Right lobe of liver (tissue), 6 donors: ENCODE measurements around the gene G2E3. TPM values are rescaled to one million over a fixed set of nuclear protein-coding genes. Genes with fewer than 3 reads are reported as not detected.

Experiments
- ATAC-seq, 4 donors: fragments of 200-7000 bp; cut with Tn5 transposase; one replicate each; pipeline ENCODE4 v1.9.1; 2020; ENCODE audit warnings: mild to moderate bottlenecking in 4 of 4, moderate library complexity in 4 of 4
- DNase-seq, 3 donors: peaks; one replicate each; pipeline ENCODE4 v3.0.0-alpha.2; 2020
- H3K27ac ChIP-seq, 3 donors: fragments of 200-600 bp; one replicate each; pipeline ENCODE4 v1.8.0; 2022
- H3K27me3 ChIP-seq, 2 donors: fragments of 200-600 bp; one replicate each; pipeline ENCODE4 v1.8.0; 2022
- H3K36me3 ChIP-seq, 4 donors: fragments of 200-600 bp; sonication (generic) in 1 of 4; one replicate each; pipeline versions ENCODE4 v1.5.1 to v1.8.0; 2017 to 2022; ENCODE audit warnings: control low read depth in 1 of 4
- H3K4me1 ChIP-seq, 4 donors: fragments of 200-600 bp; sonication (generic) in 1 of 4; one replicate each; pipeline versions ENCODE4 v1.5.1 to v1.8.0; 2017 to 2022; ENCODE audit warnings: control low read depth in 1 of 4
- H3K4me3 ChIP-seq, 3 donors: fragments of 200-600 bp; one replicate each; pipeline ENCODE4 v1.8.0; 2022
- H3K9me3 ChIP-seq, 4 donors: fragments of 200-600 bp; sonication (generic) in 1 of 4; one replicate each; pipeline versions ENCODE4 v1.5.1 to v1.8.0; 2017 to 2022; ENCODE audit warnings: control low read depth in 1 of 4
- CTCF ChIP-seq, 4 donors: fragments of 200-600 bp in 3 of 4; fragments of 450-650 bp in 1 of 4; IDR thresholded peaks; one replicate each; pipeline versions ENCODE4 v1.5.1 to v1.8.0; 2016 to 2022; ENCODE audit warnings: antibody characterized with exemption in 4 of 4, mild to moderate bottlenecking in 2 of 4
- POLR2A ChIP-seq: fragments of 450-650 bp; IDR thresholded peaks from one replicate; pipeline ENCODE4 v1.6.1; 2017; ENCODE audit warnings: antibody characterized with exemption, mild to moderate bottlenecking
- intact Hi-C, 2 donors: fragments of 100-400 bp; cut with DNase I; formaldehyde crosslinking; loops; one replicate each; pipeline versions ENCODE4 v1.11.2 to v1.14.1; 2022
- small RNA-seq, 2 experiments: library from RNA; depleted of rRNA; stranded (forward); fragments of <200 nt; gene quantifications; one replicate each; pipeline ENCODE3, GENCODE V24; 2016
- total RNA-seq, 6 experiments: library from RNA; depleted of rRNA in 2 of 6; stranded (reverse); fragments of >200 nt in 2 of 6; fragmentation: NEBNext Ultra II Directional in 3 of 6; extraction: Animal tissue kit (Norgen Biotek cat#: 25700) in 3 of 6; gene quantifications; one replicate each; pipeline versions ENCODE4 v1.1.0 to v1.2.4, GENCODE V29; 2016 to 2023
- donor health status: DM: no; HTN: yes; CAD: no.
- donor health status: DM: no; HTN: no; CAD: no.
- donor health status: DM: no; HTN: no; CAD: no.
- donor health status: DM: no; HTN: yes; CAD: no.
- donor health status: DM: no; HTN: yes; CAD: no.

The G2E3 gene
- total RNA-seq, 6 experiments from 2014 or later, result 3.0 to 6.4 (median 4.7) TPM

- Histone ChIP-seq H3K27me3 (no peaks in the 10 kb centered on the region), H3K4me3 (no peak overlapping the region), H3K36me3 (no peaks in the 10 kb centered on the region), H3K4me1 (no peaks in the 10 kb centered on the region), H3K27ac (no peak overlapping the region), H3K9me3 (no peaks in the 10 kb centered on the region)
- intact Hi-C loops, result no loop called here
- DNase-seq (no peak), ATAC-seq (no peak)
- TF ChIP-seq POLR2A (no peak), CTCF (IDR thresholded peaks at IDR 0.05) (no peak)
These were observed 110.6 kb downstream of the G2E3 start for GRCh38 chr14:30669594-30669993.

Small RNA genes within 50 kb of the gene (small RNA-seq; reads per million reads assigned to genes)
- gene RF02271, result 0 reads per million in 2 experiments

Other genes with a start within 250 kb of the G2E3 start
- gene SCFD1, start 63.2 kb downstream of the G2E3 start, total RNA-seq, result 10 to 100 TPM; 26.5 to 44.6 (median 34.8) TPM